GM19035 (cell line): ENCODE data around the gene DEPDC5.

ENCODE experiments used
- ATAC-seq: cut with Tn5 transposase; IDR thresholded peaks from one replicate; pipeline ENCODE4 v1.9.1; 2021; ENCODE audit not compliant: unreplicated experiment

The DEPDC5 gene

GRCh38 chr22:31921106-31921505, 167.3 kb downstream of the DEPDC5 start:
- ATAC-seq: no peak

GRCh38 chr22:31922534-31922933, 168.7 kb downstream of the DEPDC5 start:
- ATAC-seq: no peak

- ATAC-seq: no peak
Measured at GRCh38 chr22:31923136-31923535, 169.3 kb downstream of the DEPDC5 start.

- no peak for ATAC-seq
Measured at GRCh38 chr22:31923747-31924146, 169.9 kb downstream of the DEPDC5 start.

GRCh38 chr22:31925056-31925455, 171.2 kb downstream of the DEPDC5 start:
- ATAC-seq: no peak

- ATAC-seq: no peak
Measured at GRCh38 chr22:31926024-31926423, 172.2 kb downstream of the DEPDC5 start.

GRCh38 chr22:31926969-31927368, 173.2 kb downstream of the DEPDC5 start:
- no peak for ATAC-seq

GRCh38 chr22:31927562-31927961, 173.7 kb downstream of the DEPDC5 start:
- ATAC-seq: no peak

GRCh38 chr22:31929167-31929930, 175.5 kb downstream of the DEPDC5 start:
- ATAC-seq: no peak

- no peak for ATAC-seq
Measured at GRCh38 chr22:31932863-31933262, 179.0 kb downstream of the DEPDC5 start.

GRCh38 chr22:31933406-31933805, 179.6 kb downstream of the DEPDC5 start:
- no peak for ATAC-seq

GRCh38 chr22:31933816-31934482, 180.1 kb downstream of the DEPDC5 start:
- ATAC-seq: no peak

GRCh38 chr22:31935961-31936635, 182.3 kb downstream of the DEPDC5 start:
- ATAC-seq: no peak

GRCh38 chr22:31937341-31937740, 183.5 kb downstream of the DEPDC5 start:
- no peak for ATAC-seq

- ATAC-seq: no peak
Measured at GRCh38 chr22:31938296-31938695, 184.5 kb downstream of the DEPDC5 start.

GRCh38 chr22:31940506-31940905, 186.7 kb downstream of the DEPDC5 start:
- ATAC-seq: no peak

- no peak for ATAC-seq
Measured at GRCh38 chr22:31942091-31942490, 188.3 kb downstream of the DEPDC5 start.

GRCh38 chr22:31943206-31943977, 189.6 kb downstream of the DEPDC5 start:
- no peak for ATAC-seq

- ATAC-seq: peak; percentile 76
Measured at GRCh38 chr22:31943978-31944699, 190.3 kb downstream of the DEPDC5 start, which contains the start of gene YWHAH. Gene YWHAH, plus strand, starts transcription at chr22:31944535. Its CDS starts 199 bp downstream, at chr22:31944734.

GRCh38 chr22:31944700-31945442, 191.1 kb downstream of the DEPDC5 start:
- peak; percentile 25 for ATAC-seq
